GM19395 (cell line): ENCODE data around the gene CFD.
"Not testable (repeated sequence)": the region's sequence is repeated elsewhere in the genome, so short reads cannot be mapped to it uniquely, and the experiment has no call there.

Experiments
- ATAC-seq: cut with Tn5 transposase; IDR thresholded peaks from one replicate; pipeline ENCODE4 v1.9.1; 2021; ENCODE audit warnings: mild to moderate bottlenecking, moderate library complexity; ENCODE audit not compliant: unreplicated experiment

CFD gene

GRCh38 chr19:870963-871401, 11.5 kb downstream of the CFD start:
- no peak for ATAC-seq

GRCh38 chr19:871446-872265, 12.2 kb downstream of the CFD start:
- no peak for ATAC-seq

GRCh38 chr19:872266-872951, 12.9 kb downstream of the CFD start:
- no peak for ATAC-seq

- ATAC-seq = no peak
These were observed 13.6 kb downstream of the CFD start for GRCh38 chr19:873084-873483.

GRCh38 chr19:873561-874041, 14.1 kb downstream of the CFD start:
- ATAC-seq = no peak

- no peak for ATAC-seq
These were observed 15.9 kb downstream of the CFD start for GRCh38 chr19:875265-875879.

- ATAC-seq = no peak
These were observed 16.6 kb downstream of the CFD start for GRCh38 chr19:876089-876488.

GRCh38 chr19:876780-877314, 17.4 kb downstream of the CFD start:
- ATAC-seq = no peak

- not testable (repeated sequence) for ATAC-seq
These were observed 18.7 kb downstream of the CFD start for GRCh38 chr19:877992-878660.

- not testable (repeated sequence) for ATAC-seq
These were observed 19.5 kb downstream of the CFD start for GRCh38 chr19:878751-879561.

- ATAC-seq = no peak
These were observed 20.4 kb downstream of the CFD start for GRCh38 chr19:879711-880438.

- ATAC-seq = no peak
These were observed 22.1 kb downstream of the CFD start for GRCh38 chr19:881385-882071.

- no peak for ATAC-seq
These were observed 23.5 kb downstream of the CFD start for GRCh38 chr19:882871-883497.

GRCh38 chr19:883661-884211, 24.3 kb downstream of the CFD start:
- ATAC-seq = no peak

- ATAC-seq = no peak
These were observed 25.2 kb downstream of the CFD start for GRCh38 chr19:884420-885211.

- no peak for ATAC-seq
These were observed 26.2 kb downstream of the CFD start for GRCh38 chr19:885536-886224.

GRCh38 chr19:887072-887471, 27.6 kb downstream of the CFD start:
- ATAC-seq = no peak
